MM.1S (cell line): Measurements from ENCODE around the gene MRPS10.

Experiments
- DNase-seq: peaks from one replicate; pipeline ENCODE4 v3.0.0-alpha.2; 2015
- H2AFZ ChIP-seq: fragments of 300-600 bp; sonication (generic); 2 replicates; pipeline ENCODE4 v1.6.0; 2016; ENCODE audit warnings: antibody characterized with exemption, low read length
- H3F3A ChIP-seq: fragments of 300-600 bp; sonication (generic); 2 replicates; pipeline ENCODE4 v1.6.1; 2016; ENCODE audit warnings: mild to moderate bottlenecking, antibody characterized with exemption, low read length, moderate library complexity, mixed read lengths; ENCODE audit not compliant: insufficient read depth
- H3K27ac ChIP-seq: fragments of 300-600 bp; sonication (generic); 2 replicates; pipeline ENCODE4 v1.5.1; 2016; ENCODE audit warnings: mild to moderate bottlenecking, low read length
- H3K27me3 ChIP-seq: fragments of 300-600 bp; sonication (generic); replicated peaks from 2 replicates; pipeline ENCODE4 v1.6.0; 2016; ENCODE audit warnings: low read length; ENCODE audit not compliant: insufficient read depth
- H3K36me3 ChIP-seq: fragments of 300-600 bp; sonication (generic); replicated peaks from 2 replicates; pipeline ENCODE4 v1.6.1; 2016; ENCODE audit warnings: mild to moderate bottlenecking, low read length, mixed read lengths; ENCODE audit not compliant: insufficient read depth
- H3K4me1 ChIP-seq: fragments of 300-600 bp; sonication (generic); 2 replicates; pipeline ENCODE4 v1.6.1; 2016; ENCODE audit warnings: low read length, mixed read lengths
- H3K4me2 ChIP-seq: fragments of 300-600 bp; sonication (generic); 2 replicates; pipeline ENCODE4 v1.6.0; 2016; ENCODE audit warnings: low read depth, low read length
- H3K4me3 ChIP-seq: fragments of 300-600 bp; sonication (generic); 2 replicates; pipeline ENCODE4 v1.5.1; 2016; ENCODE audit warnings: low read length, mixed read lengths
- H3K79me2 ChIP-seq: fragments of 300-600 bp; sonication (generic); 2 replicates; pipeline ENCODE4 v1.6.1; 2016; ENCODE audit warnings: mixed run types, low read length, mixed read lengths
- H3K9ac ChIP-seq: fragments of 300-600 bp; sonication (generic); 2 replicates; pipeline ENCODE4 v1.6.1; 2016; ENCODE audit warnings: low read length, mixed read lengths
- H3K9me2 ChIP-seq: fragments of 300-600 bp; sonication (generic); replicated peaks from 2 replicates; pipeline ENCODE4 v1.6.1; 2016; ENCODE audit warnings: mild to moderate bottlenecking, low read length, mixed read lengths; ENCODE audit not compliant: insufficient read depth
- H3K9me3 ChIP-seq: fragments of 300-600 bp; sonication (generic); replicated peaks from 2 replicates; pipeline ENCODE4 v1.6.1; 2016; ENCODE audit warnings: mild to moderate bottlenecking, low read length, mixed read lengths; ENCODE audit not compliant: insufficient read depth
- H4K20me1 ChIP-seq: fragments of 300-600 bp; sonication (generic); 2 replicates; pipeline ENCODE4 v1.6.1; 2016; ENCODE audit warnings: mild to moderate bottlenecking, low read length, moderate library complexity, mixed read lengths; ENCODE audit not compliant: insufficient read depth
- EZH2 ChIP-seq: fragments of 300-600 bp; sonication (generic); optimal IDR thresholded peaks from 2 replicates; pipeline ENCODE3; 2017; ENCODE audit warnings: low read depth, mild to moderate bottlenecking, antibody characterized with exemption, low read length, mixed read lengths
- EZH2phosphoT487 ChIP-seq: fragments of 300-600 bp; sonication (generic); IDR thresholded peaks from 2 replicates; pipeline ENCODE4 v1.6.1; 2018; ENCODE audit warnings: antibody characterized with exemption, low read length
- TF ChIP-seq, protein P1 (sequence below): fragments of 300-600 bp; sonication (generic); IDR thresholded peaks from 2 replicates; pipeline ENCODE4 v1.5.1; 2016; ENCODE audit warnings: antibody characterized with exemption, low read length, mixed read lengths

MRPS10 gene

DNA sequence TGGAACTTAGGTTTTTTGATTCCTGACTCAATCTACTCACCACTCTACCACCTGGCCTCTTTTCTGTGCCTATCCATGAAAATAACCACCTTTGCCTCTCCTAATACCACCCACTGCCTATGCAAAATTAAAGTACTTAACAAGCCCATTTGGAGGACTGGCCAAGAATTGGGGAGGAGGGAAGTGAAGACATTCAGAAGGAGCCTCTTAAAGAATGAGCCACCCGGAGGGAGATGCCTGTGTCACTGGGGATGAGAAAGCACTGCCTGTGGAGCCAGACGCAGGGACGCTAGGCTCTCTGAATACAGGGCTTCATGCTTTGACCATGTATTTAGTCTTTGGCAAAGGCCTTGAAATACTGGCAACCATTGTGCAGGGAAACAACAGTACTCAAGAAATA is 40.0 kb upstream of the MRPS10 start:
- no peaks in the 10 kb centered on the region for H3K9me3 ChIP-seq
- H3K79me2 ChIP-seq: no peaks in the 10 kb centered on the region
- H4K20me1 ChIP-seq: no peaks in the 10 kb centered on the region
- no peaks in the 10 kb centered on the region for H3F3A ChIP-seq
- H3K36me3 ChIP-seq: no peaks in the 10 kb centered on the region
- no peak overlapping the region for H2AFZ ChIP-seq
- DNase-seq: no peak
- TF ChIP-seq, protein P1, sequence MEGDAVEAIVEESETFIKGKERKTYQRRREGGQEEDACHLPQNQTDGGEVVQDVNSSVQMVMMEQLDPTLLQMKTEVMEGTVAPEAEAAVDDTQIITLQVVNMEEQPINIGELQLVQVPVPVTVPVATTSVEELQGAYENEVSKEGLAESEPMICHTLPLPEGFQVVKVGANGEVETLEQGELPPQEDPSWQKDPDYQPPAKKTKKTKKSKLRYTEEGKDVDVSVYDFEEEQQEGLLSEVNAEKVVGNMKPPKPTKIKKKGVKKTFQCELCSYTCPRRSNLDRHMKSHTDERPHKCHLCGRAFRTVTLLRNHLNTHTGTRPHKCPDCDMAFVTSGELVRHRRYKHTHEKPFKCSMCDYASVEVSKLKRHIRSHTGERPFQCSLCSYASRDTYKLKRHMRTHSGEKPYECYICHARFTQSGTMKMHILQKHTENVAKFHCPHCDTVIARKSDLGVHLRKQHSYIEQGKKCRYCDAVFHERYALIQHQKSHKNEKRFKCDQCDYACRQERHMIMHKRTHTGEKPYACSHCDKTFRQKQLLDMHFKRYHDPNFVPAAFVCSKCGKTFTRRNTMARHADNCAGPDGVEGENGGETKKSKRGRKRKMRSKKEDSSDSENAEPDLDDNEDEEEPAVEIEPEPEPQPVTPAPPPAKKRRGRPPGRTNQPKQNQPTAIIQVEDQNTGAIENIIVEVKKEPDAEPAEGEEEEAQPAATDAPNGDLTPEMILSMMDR: no peak
- no peak for TF ChIP-seq EZH2
- no peak for TF ChIP-seq EZH2phosphoT487
- H3K4me1 ChIP-seq: no peaks in the 10 kb centered on the region
- H3K9ac ChIP-seq: no peak overlapping the region
- no peaks in the 10 kb centered on the region for H3K27me3 ChIP-seq
- no peak overlapping the region for H3K27ac ChIP-seq
- H3K9me2 ChIP-seq: no peaks in the 10 kb centered on the region
- H3K4me2 ChIP-seq: no peak overlapping the region
- H3K4me3 ChIP-seq: no peak overlapping the region

DNA sequence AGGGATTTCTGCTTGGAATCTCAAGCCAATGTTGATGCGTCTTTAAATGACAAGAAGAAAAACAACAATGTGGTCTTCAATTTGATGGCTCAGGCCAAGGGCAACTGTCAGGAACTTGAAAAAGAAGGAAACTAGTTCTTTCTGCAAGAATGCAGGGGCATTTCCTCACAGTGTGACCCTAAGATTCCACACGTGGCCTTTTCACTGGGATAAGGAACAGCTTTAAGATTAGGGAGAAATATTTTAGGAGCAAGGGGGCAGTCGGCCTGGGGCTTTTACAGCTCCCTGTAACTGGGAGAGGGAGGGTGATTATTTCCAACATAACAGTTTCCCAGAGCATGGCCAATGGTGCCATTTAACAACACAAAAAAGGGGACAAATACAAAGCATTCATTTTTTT is 39.4 kb upstream of the MRPS10 start:
- H3F3A ChIP-seq: no peaks in the 10 kb centered on the region
- no peak for DNase-seq
- H3K4me3 ChIP-seq: no peak overlapping the region
- H2AFZ ChIP-seq: no peak overlapping the region
- H3K4me2 ChIP-seq: no peak overlapping the region
- no peaks in the 10 kb centered on the region for H4K20me1 ChIP-seq
- TF ChIP-seq, protein P1: no peak
- TF ChIP-seq EZH2: no peak
- TF ChIP-seq EZH2phosphoT487: no peak
- no peaks in the 10 kb centered on the region for H3K79me2 ChIP-seq
- H3K9ac ChIP-seq: no peak overlapping the region
- H3K27ac ChIP-seq: no peak overlapping the region
- no peaks in the 10 kb centered on the region for H3K9me3 ChIP-seq
- H3K4me1 ChIP-seq: no peaks in the 10 kb centered on the region
- no peaks in the 10 kb centered on the region for H3K36me3 ChIP-seq
- no peaks in the 10 kb centered on the region for H3K9me2 ChIP-seq
- no peaks in the 10 kb centered on the region for H3K27me3 ChIP-seq

DNA sequence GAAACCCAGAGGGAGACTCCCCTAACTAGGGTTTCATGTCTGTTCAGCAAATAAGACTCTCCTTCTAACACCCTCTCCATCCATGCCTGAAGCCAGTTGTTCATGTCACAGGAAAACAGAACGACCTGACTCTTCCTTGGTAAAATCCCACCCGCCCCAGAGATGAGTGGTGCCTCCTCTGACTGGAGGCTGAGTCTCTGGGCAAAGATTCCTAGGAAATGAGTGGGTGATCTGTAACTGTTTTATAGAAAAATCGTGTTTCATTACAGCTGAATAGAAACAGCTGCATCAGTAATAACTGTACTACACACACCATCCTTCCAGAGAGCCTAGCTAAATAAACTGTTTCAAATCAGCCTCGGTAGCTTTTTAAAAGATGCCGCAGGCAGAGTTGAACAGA is 37.4 kb upstream of the MRPS10 start:
- H3K4me3 ChIP-seq: no peak overlapping the region
- H3K9ac ChIP-seq: no peak overlapping the region
- no peaks in the 10 kb centered on the region for H3K79me2 ChIP-seq
- H3K9me2 ChIP-seq: no peaks in the 10 kb centered on the region
- TF ChIP-seq EZH2phosphoT487: no peak
- no peaks in the 10 kb centered on the region for H4K20me1 ChIP-seq
- no peaks in the 10 kb centered on the region for H3K4me1 ChIP-seq
- no peak for DNase-seq
- H3K36me3 ChIP-seq: no peaks in the 10 kb centered on the region
- no peak overlapping the region for H3K4me2 ChIP-seq
- H3F3A ChIP-seq: no peaks in the 10 kb centered on the region
- H3K27me3 ChIP-seq: no peaks in the 10 kb centered on the region
- H3K27ac ChIP-seq: no peak overlapping the region
- H2AFZ ChIP-seq: no peak overlapping the region
- H3K9me3 ChIP-seq: no peaks in the 10 kb centered on the region

DNA sequence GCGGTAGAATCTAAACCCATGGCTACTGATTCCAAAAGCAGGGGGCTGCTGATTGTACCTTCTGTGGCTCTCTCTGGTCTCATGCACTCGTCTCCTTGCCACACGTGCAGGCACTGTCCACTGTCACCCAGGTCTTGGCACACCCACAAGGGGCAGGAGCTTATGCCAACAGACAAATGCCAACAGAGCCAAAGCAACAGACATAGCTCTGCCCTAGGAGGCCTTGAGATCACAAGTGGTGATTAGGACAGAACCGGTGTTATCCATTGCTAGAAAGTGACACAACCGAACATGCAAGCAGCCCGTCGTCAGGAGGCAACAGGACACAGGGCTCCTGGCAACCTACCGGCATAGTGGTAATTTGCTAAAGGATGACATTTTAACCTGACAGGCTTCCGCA is 36.8 kb upstream of the MRPS10 start:
- no peaks in the 10 kb centered on the region for H3K79me2 ChIP-seq
- H2AFZ ChIP-seq: no peak overlapping the region
- H3K4me2 ChIP-seq: no peak overlapping the region
- no peak overlapping the region for H3K9ac ChIP-seq
- DNase-seq: no peak
- H3K9me2 ChIP-seq: no peaks in the 10 kb centered on the region
- no peaks in the 10 kb centered on the region for H4K20me1 ChIP-seq
- no peaks in the 10 kb centered on the region for H3K9me3 ChIP-seq
- no peaks in the 10 kb centered on the region for H3K36me3 ChIP-seq
- H3K27me3 ChIP-seq: no peaks in the 10 kb centered on the region
- H3K4me1 ChIP-seq: no peaks in the 10 kb centered on the region
- TF ChIP-seq EZH2 (no peak), EZH2phosphoT487 (no peak)
- TF ChIP-seq, protein P1: no peak
- no peak overlapping the region for H3K4me3 ChIP-seq
- H3K27ac ChIP-seq: no peak overlapping the region
- H3F3A ChIP-seq: no peaks in the 10 kb centered on the region
